B cell (primary cell): Measurements from ENCODE around the gene CDC20B.
A peak's percentile ranks its signal among the peaks of the same experiment; 100 is the strongest.

Experiments
- CTCF ChIP-seq: fragments of 200-600 bp; IDR thresholded peaks from one replicate; pipeline ENCODE4 v1.8.0; 2022; ENCODE audit warnings: antibody characterized with exemption, mild to moderate bottlenecking
- EZH2 ChIP-seq: IDR thresholded peaks from 2 replicates; pipeline ENCODE4 v1.6.1; 2012; ENCODE audit warnings: borderline replicate concordance, low read depth, mild to moderate bottlenecking, moderate library complexity, low read length; ENCODE audit not compliant: insufficient read depth, poor library complexity, severe bottlenecking

- TF ChIP-seq CTCF = no peak
- TF ChIP-seq EZH2 = peak; percentile 0
These were observed 2.8 kb upstream of the CDC20B start for GRCh38 chr5:55175781-55176175.
